PC-9 (cell line): ENCODE measurements around the gene TNFAIP1. TPM values are rescaled to one million over a fixed set of nuclear protein-coding genes. Genes with fewer than 3 reads are reported as not detected.

ENCODE experiments used
- BruUV-seq: library from RNA; stranded (reverse); fragments of 400-500 nt; replicated peaks from 2 replicates; lab custom pipeline; 2021; lab: Mats Ljungman, UMichigan
- CTCF ChIA-PET: fragments of 300-600 bp; sonication (Branson Sonifier 250); formaldehyde crosslinking; loops from one replicate; lab custom pipeline; 2022; ENCODE audit warnings: antibody characterized with exemption; lab: Charles Lee
- POLR2A ChIA-PET: fragments of 300-600 bp; sonication (Branson Sonifier 250); formaldehyde crosslinking; loops from one replicate; lab custom pipeline; 2022; ENCODE audit warnings: antibody characterized with exemption; ENCODE audit not compliant: unreplicated experiment; lab: Charles Lee
- DNase-seq, 2 experiments: peaks; one replicate each; pipeline versions ENCODE4 v3.0.0 to v3.0.0-alpha.2; 2015 to 2022; ENCODE audit warnings: mixed read lengths in 1 of 2
- H2AFZ ChIP-seq: fragments of 200-600 bp; sonication (generic); 2 replicates; pipeline ENCODE4 v1.8.1; 2017; ENCODE audit warnings: antibody characterized with exemption
- H3F3A ChIP-seq: fragments of 200-600 bp; sonication (generic); 2 replicates; pipeline ENCODE4 v1.8.1; 2017; ENCODE audit warnings: antibody characterized with exemption, mild to moderate bottlenecking, low read depth; ENCODE audit not compliant: insufficient read depth
- H3K27ac ChIP-seq: fragments of 200-600 bp; sonication (generic); 2 replicates; pipeline ENCODE4 v1.6.1; 2016; ENCODE audit warnings: mixed run types
- H3K27me3 ChIP-seq: fragments of 200-600 bp; sonication (generic); 2 replicates; pipeline ENCODE4 v1.6.1; 2016; ENCODE audit warnings: low read depth, mixed run types; ENCODE audit not compliant: insufficient read depth
- H3K36me3 ChIP-seq: fragments of 200-600 bp; sonication (generic); 2 replicates; pipeline ENCODE4 v1.6.1; 2016; ENCODE audit warnings: low read depth, mixed run types
- H3K4me1 ChIP-seq: fragments of 200-600 bp; sonication (generic); replicated peaks from 2 replicates; pipeline ENCODE4 v1.6.1; 2016; ENCODE audit warnings: mixed run types; ENCODE audit not compliant: insufficient read depth
- H3K4me2 ChIP-seq: fragments of 200-600 bp; sonication (generic); 2 replicates; pipeline ENCODE4 v1.6.1; 2017; ENCODE audit warnings: mixed run types
- H3K4me3 ChIP-seq: fragments of 200-600 bp; sonication (generic); 2 replicates; pipeline ENCODE4 v1.6.1; 2016; ENCODE audit warnings: mixed run types
- H3K79me2 ChIP-seq: fragments of 200-600 bp; sonication (generic); 2 replicates; pipeline ENCODE4 v1.6.1; 2017; ENCODE audit warnings: low read depth, mixed run types
- H3K9me2 ChIP-seq: fragments of 200-600 bp; sonication (generic); 2 replicates; pipeline ENCODE4 v1.8.1; 2017; ENCODE audit warnings: mild to moderate bottlenecking; ENCODE audit not compliant: insufficient read depth
- H3K9me3 ChIP-seq: fragments of 200-600 bp; sonication (generic); 2 replicates; pipeline ENCODE4 v1.8.1; 2016; ENCODE audit warnings: low read depth; ENCODE audit not compliant: insufficient read depth
- H4K20me1 ChIP-seq: fragments of 200-600 bp; sonication (generic); 2 replicates; pipeline ENCODE4 v1.8.1; 2017; ENCODE audit not compliant: insufficient read depth
- CTCF ChIP-seq: fragments of 200-600 bp; sonication (generic); conservative IDR thresholded peaks from 2 replicates; pipeline ENCODE4 v1.6.1; 2017; ENCODE audit warnings: mixed run types, antibody characterized with exemption, mild to moderate bottlenecking, moderate library complexity
- EZH2 ChIP-seq: fragments of 200-600 bp; sonication (generic); IDR thresholded peaks from 2 replicates; pipeline ENCODE4 v1.8.0; 2017; ENCODE audit warnings: antibody characterized with exemption, low read depth
- intact Hi-C: fragments of 100-400 bp; cut with micrococcal nuclease; formaldehyde crosslinking; loops from one replicate; pipeline ENCODE4 v1.10.0; 2022; ENCODE audit not compliant: unreplicated experiment
- total RNA-seq: library from RNA; stranded (reverse); gene quantifications from 2 replicates; pipeline ENCODE4 v1.2.3, GENCODE V29; 2021

TNFAIP1 gene
- total RNA-seq, 1 experiment from 2014 or later: 46.8 TPM

DNA sequence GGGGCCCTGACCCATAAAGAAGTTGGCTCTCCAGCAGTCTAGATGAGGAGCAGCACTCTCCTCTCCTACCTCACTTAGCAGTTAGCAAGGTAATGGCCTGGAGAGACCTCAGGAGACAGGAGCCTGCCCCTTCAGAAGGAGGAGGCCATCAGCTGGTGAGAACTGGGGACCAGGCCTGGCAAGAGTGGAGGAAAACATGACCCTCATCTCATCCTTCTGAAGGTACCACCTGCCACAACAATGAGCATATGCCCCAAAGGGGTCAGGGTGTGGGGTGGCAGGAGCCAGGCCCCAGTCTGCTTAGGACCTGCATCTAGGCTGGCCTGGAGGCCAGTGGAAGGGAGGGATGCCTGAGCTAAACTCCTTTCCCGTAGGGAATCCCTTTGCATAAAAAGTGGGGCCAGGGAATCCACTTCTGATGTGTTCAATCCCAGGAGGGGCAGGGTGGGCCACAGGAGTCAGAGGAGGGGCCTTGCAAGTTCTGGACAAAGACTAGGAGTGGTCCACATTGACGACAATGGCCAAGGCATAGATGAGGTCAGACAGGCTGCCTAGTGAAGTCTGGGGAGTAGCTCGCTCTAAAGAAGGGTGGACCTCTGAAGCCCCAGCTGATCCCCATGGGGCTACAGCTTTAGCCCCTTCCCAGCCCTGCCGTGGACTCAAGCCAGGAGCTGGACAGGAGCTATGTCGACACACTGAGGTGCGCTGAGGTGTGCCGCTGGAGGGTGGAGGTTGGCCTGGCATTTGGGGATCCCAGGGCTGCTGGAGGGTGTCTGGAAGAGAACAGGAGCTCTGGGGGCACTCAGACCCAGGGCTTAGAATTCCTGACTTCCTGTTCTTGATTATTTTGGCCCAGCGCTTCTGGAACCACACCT, 28.5 kb downstream of the TNFAIP1 start:
- Histone ChIP-seq H3K4me3 (no peak overlapping the region), H3K4me1 (no peaks in the 10 kb centered on the region), H4K20me1 (no peaks in the 10 kb centered on the region; the same call in 1 of the 2 replicates), H3K79me2 (peaks cover 3% of the 10 kb centered on the region; the same call in 1 of the 2 replicates), H3K9me2 (no peaks in the 10 kb centered on the region), H3K36me3 (peaks cover 18% of the 10 kb centered on the region), H2AFZ (no peak overlapping the region), H3F3A (0 out of 2 replicates have a peak, but pooled peaks cover 3% of the 10 kb centered on the region), H3K27ac (no peak overlapping the region), H3K9me3 (no peaks in the 10 kb centered on the region), H3K4me2 (no peak overlapping the region), H3K27me3 (no peaks in the 10 kb centered on the region)
- no peak for DNase-seq
- intact Hi-C loops: no loop called here
- no TSS peak for BruUV-seq
- TF ChIP-seq EZH2 (no peak), CTCF (no peak)
- ChIA-PET CTCF (interaction anchor here (0.7 kb wide), 1 partner anchor 170 kb away, joined by 3 read pairs; no protein-coding TSS in a partner anchor), POLR2A (no interaction called here)

GRCh38 chr17:28364665-28365363, 29.3 kb downstream of the TNFAIP1 start, which contains the start of gene SEBOX:
TSS of gene SEBOX (minus strand) at chr17:28365199. CDS start at chr17:28365151, 48 bp downstream.
- no peak within 1 kb of the TSS for H3K4me2 ChIP-seq
- H3K36me3 ChIP-seq: peaks cover 13% of the 10 kb centered on the region
- TF ChIP-seq EZH2 (no peak), CTCF (no peak)

DNA sequence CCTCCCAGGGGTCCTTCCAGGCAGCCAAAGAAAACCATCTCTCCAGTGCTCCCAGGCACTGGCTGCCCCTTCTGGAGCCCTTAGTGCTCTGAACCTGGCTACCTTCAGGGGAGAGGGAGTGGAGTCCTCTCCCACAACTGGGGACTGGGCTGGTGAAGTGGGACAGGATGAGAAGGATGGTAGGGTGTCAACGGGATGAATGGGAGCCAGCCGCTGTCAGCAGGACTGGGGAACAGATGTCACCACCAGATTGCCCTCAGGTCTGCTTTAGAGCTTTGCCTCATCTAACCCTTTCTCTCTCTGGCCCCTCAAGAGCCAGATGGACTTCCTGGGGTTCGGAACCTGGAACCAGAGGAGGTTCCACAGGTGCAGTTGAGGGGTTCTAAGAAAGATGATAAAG, 29.9 kb downstream of the TNFAIP1 start:
- TF ChIP-seq CTCF (no peak), EZH2 (no peak)
- Histone ChIP-seq H3F3A (peaks cover 14% of the 10 kb centered on the region; the same call in 1 of the 2 replicates), H3K9me2 (no peaks in the 10 kb centered on the region), H3K36me3 (peaks cover 7% of the 10 kb centered on the region; the same call in 1 of the 2 replicates), H3K4me1 (peaks cover 10% of the 10 kb centered on the region), H3K4me3 (no peak overlapping the region), H3K79me2 (no peaks in the 10 kb centered on the region), H4K20me1 (no peaks in the 10 kb centered on the region; the same call in 1 of the 2 replicates), H3K27me3 (no peaks in the 10 kb centered on the region), H3K27ac (no peak overlapping the region), H2AFZ (no peak overlapping the region), H3K4me2 (no peak overlapping the region), H3K9me3 (no peaks in the 10 kb centered on the region)
- no peak for DNase-seq
- no TSS peak for BruUV-seq
- POLR2A ChIA-PET: no interaction called here
- intact Hi-C loops: no loop called here
- CTCF ChIA-PET: no interaction called here

More at GRCh38 chr17:28364665-28365363, 29.3 kb downstream of the TNFAIP1 start, which contains the start of gene SEBOX:
- H4K20me1 ChIP-seq: no peaks in the 10 kb centered on the region; the same call in 1 of the 2 replicates
- H2AFZ ChIP-seq: no peak within 1 kb of the TSS
- H3K9me2 ChIP-seq: no peaks in the 10 kb centered on the region
- ChIA-PET POLR2A (no interaction called here), CTCF (interaction anchor here (0.7 kb wide), 1 partner anchor 171 kb away, joined by 3 read pairs; no protein-coding TSS in a partner anchor)
- intact Hi-C loops: no loop called here
- H3K4me3 ChIP-seq: no peak within 1 kb of the TSS
- no peaks in the 10 kb centered on the region for H3K79me2 ChIP-seq
- H3K27ac ChIP-seq: no peak within 1 kb of the TSS
- no peaks in the 10 kb centered on the region for H3K27me3 ChIP-seq
- BruUV-seq: no TSS peak
- no peaks in the 10 kb centered on the region for H3K9me3 ChIP-seq
- H3F3A ChIP-seq: peaks cover 7% of the 10 kb centered on the region; the same call in 1 of the 2 replicates
- H3K4me1 ChIP-seq: peaks cover 3% of the 10 kb centered on the region
- no peak for DNase-seq
